ENCODE results near the gene EN2. TPM values are rescaled to one million over a fixed set of nuclear protein-coding genes. Genes with fewer than 3 reads are reported as not detected.
"Not testable (repeated sequence)": the region's sequence is repeated elsewhere in the genome, so short reads cannot be mapped to it uniquely, and the experiment has no call there.

EN2 gene
- total RNA-seq, 1 donor from 2014 or later, result under 0.01 TPM

DNA sequence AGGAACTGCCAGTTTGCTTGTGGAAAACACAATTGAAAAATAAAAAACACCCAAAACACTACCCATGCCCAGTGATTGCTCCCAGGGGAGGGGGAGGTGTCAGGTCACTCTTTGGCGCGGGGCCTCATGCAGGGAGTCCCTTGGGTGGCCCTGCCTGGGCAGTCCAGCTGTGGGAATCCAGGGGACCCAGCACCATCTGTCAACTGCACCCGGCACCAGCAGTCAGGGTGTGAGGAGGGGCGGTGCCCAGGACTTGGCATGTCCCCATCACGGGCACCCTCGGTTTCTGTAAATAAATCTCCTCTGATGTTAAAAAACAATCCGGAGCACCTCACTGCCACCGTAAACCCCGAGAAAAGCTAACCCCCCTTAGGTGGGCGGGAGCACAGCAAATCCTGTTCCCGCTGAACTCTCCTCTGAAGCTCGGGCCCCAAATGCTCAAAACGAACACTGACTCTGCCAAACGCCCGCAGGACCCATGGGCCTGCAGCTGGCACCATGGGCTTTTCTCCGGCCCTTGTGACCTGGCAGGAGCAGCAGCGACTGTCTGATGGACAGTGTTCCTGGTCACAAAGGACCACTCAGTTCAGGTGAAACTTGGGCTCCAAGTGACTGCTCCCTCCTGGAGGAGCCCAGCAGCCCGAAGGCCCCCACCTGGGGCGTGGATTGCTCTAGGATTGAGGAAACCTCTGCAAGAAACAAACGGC lies 18.5 kb upstream of the EN2 start:
- Histone ChIP-seq H3K4me1 (ENCODE audit: control insufficient read depth in 3 of 3, insufficient read depth in 3 of 3, low read length in 3 of 3) (no peaks in the 10 kb centered on the region), H3K9me3 (ENCODE audit: control insufficient read depth in 3 of 3, low read length in 3 of 3) (no peaks in the 10 kb centered on the region), H3K36me3 (ENCODE audit: control insufficient read depth in 3 of 3, insufficient read depth in 3 of 3, low read length in 3 of 3) (no peaks in the 10 kb centered on the region), H3K27me3 (ENCODE audit: control insufficient read depth in 3 of 3, insufficient read depth in 3 of 3, low read length in 3 of 3) (peaks cover 61 to 79% (median 77%) of the 10 kb centered on the region in 3 donors), H3K4me3 (ENCODE audit: low read length in 3 of 3) (no peak overlapping the region), H3K27ac (ENCODE audit: low read depth, low read length) (no peak overlapping the region), H3K9ac (ENCODE audit: low read depth in 1 of 3, low read length in 3 of 3) (no peak overlapping the region)

GRCh38 chr7:155440018-155440410 lies 17.9 kb upstream of the EN2 start:
- H3K27me3 ChIP-seq (ENCODE audit: control insufficient read depth in 3 of 3, insufficient read depth in 3 of 3, low read length in 3 of 3), result peaks cover 66 to 84% (median 76%) of the 10 kb centered on the region in 3 donors
- no peak overlapping the region for H3K27ac ChIP-seq (ENCODE audit: low read depth, low read length)

DNA sequence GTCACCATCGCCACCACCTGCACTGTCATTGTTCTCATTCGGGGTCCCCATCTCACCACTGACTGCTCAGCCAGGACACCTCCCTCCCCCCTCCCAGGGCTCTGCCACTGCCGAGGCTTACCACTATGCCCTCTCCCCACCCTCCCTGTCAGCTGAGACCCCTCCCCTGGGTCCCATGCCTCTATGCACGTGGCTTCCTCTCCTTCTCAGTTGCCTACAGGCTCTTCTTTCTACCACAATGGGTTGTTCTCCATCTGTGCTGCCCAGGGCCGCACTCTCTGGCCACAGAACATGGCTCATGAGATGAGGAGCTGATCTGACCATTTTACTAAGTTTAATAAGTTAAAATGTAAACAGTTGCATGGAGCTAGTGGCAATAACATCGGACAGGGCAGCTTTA lies 16.1 kb upstream of the EN2 start:
- Histone ChIP-seq H3K4me1 (ENCODE audit: control insufficient read depth in 3 of 3, insufficient read depth in 3 of 3, low read length in 3 of 3) (no peaks in the 10 kb centered on the region), H3K4me3 (ENCODE audit: low read length in 3 of 3) (no peak overlapping the region), H3K27me3 (ENCODE audit: control insufficient read depth in 3 of 3, insufficient read depth in 3 of 3, low read length in 3 of 3) (peaks cover 60 to 71% (median 66%) of the 10 kb centered on the region in 3 donors), H3K27ac (ENCODE audit: low read depth, low read length) (no peak overlapping the region), H3K9ac (ENCODE audit: low read depth in 1 of 3, low read length in 3 of 3) (no peak overlapping the region), H3K9me3 (ENCODE audit: control insufficient read depth in 3 of 3, low read length in 3 of 3) (no peaks in the 10 kb centered on the region), H3K36me3 (ENCODE audit: control insufficient read depth in 3 of 3, insufficient read depth in 3 of 3, low read length in 3 of 3) (no peaks in the 10 kb centered on the region)

More at GRCh38 chr7:155440018-155440410, 17.9 kb upstream of the EN2 start:
- Histone ChIP-seq H3K36me3 (ENCODE audit: control insufficient read depth in 3 of 3, insufficient read depth in 3 of 3, low read length in 3 of 3) (no peaks in the 10 kb centered on the region), H3K9me3 (ENCODE audit: control insufficient read depth in 3 of 3, low read length in 3 of 3) (no peaks in the 10 kb centered on the region), H3K4me3 (ENCODE audit: low read length in 3 of 3) (no peak overlapping the region), H3K4me1 (ENCODE audit: control insufficient read depth in 3 of 3, insufficient read depth in 3 of 3, low read length in 3 of 3) (no peaks in the 10 kb centered on the region), H3K9ac (ENCODE audit: low read depth in 1 of 3, low read length in 3 of 3) (no peak overlapping the region)

- H3K9ac ChIP-seq (ENCODE audit: low read depth in 1 of 3, low read length in 3 of 3), result no peak overlapping the region
- H3K27me3 ChIP-seq (ENCODE audit: control insufficient read depth in 3 of 3, insufficient read depth in 3 of 3, low read length in 3 of 3), result peaks cover 55 to 69% (median 66%) of the 10 kb centered on the region in 3 donors
- H3K4me3 ChIP-seq (ENCODE audit: low read length in 3 of 3), result no peak overlapping the region
- H3K9me3 ChIP-seq (ENCODE audit: control insufficient read depth in 3 of 3, low read length in 3 of 3), result no peaks in the 10 kb centered on the region
- no peaks in the 10 kb centered on the region for H3K36me3 ChIP-seq (ENCODE audit: control insufficient read depth in 3 of 3, insufficient read depth in 3 of 3, low read length in 3 of 3)
- H3K27ac ChIP-seq (ENCODE audit: low read depth, low read length), result no peak overlapping the region
- H3K4me1 ChIP-seq (ENCODE audit: control insufficient read depth in 3 of 3, insufficient read depth in 3 of 3, low read length in 3 of 3), result peaks cover 0 to 8% (median 8%) of the 10 kb centered on the region in 3 donors
Observed at GRCh38 chr7:155444746-155445145, 13.2 kb upstream of the EN2 start.

DNA sequence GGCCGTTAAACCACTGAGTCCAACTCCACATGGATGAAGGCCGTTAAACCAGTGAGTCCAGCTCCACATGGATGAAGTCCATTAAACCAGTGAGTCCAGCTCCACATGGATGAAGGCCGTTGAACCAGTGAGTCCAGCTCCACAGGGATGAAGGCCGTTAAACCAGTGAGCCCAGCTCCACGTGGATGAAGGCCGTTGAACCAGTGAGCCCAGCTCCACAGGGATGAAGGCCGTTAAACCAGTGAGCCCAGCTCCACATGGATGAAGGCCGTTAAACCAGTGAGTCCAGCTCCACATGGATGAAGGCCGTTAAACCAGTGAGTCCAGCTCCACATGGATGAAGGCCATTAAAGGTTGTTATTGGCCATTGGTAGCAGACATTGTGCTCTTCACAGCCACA lies 12.3 kb upstream of the EN2 start:
- H3K36me3 ChIP-seq (ENCODE audit: control insufficient read depth in 3 of 3, insufficient read depth in 3 of 3, low read length in 3 of 3); H3K4me3 ChIP-seq (ENCODE audit: low read length in 3 of 3); H3K4me1 ChIP-seq (ENCODE audit: control insufficient read depth in 3 of 3, insufficient read depth in 3 of 3, low read length in 3 of 3); H3K27ac ChIP-seq (ENCODE audit: low read depth, low read length); H3K9me3 ChIP-seq (ENCODE audit: control insufficient read depth in 3 of 3, low read length in 3 of 3); H3K9ac ChIP-seq (ENCODE audit: low read depth in 1 of 3, low read length in 3 of 3): not testable (repeated sequence)
- H3K27me3 ChIP-seq (ENCODE audit: control insufficient read depth in 3 of 3, insufficient read depth in 3 of 3, low read length in 3 of 3), result peaks cover 55 to 69% (median 66%) of the 10 kb centered on the region in 3 donors

GRCh38 chr7:155447603-155448002 lies 10.3 kb upstream of the EN2 start:
- no peaks in the 10 kb centered on the region for H3K36me3 ChIP-seq (ENCODE audit: control insufficient read depth in 3 of 3, insufficient read depth in 3 of 3, low read length in 3 of 3)
- peaks cover 63 to 70% (median 69%) of the 10 kb centered on the region in 3 donors for H3K27me3 ChIP-seq (ENCODE audit: control insufficient read depth in 3 of 3, insufficient read depth in 3 of 3, low read length in 3 of 3)
- no peaks in the 10 kb centered on the region for H3K9me3 ChIP-seq (ENCODE audit: control insufficient read depth in 3 of 3, low read length in 3 of 3)
- peaks cover 0 to 18% (median 12%) of the 10 kb centered on the region in 3 donors for H3K4me1 ChIP-seq (ENCODE audit: control insufficient read depth in 3 of 3, insufficient read depth in 3 of 3, low read length in 3 of 3)
- H3K9ac ChIP-seq (ENCODE audit: low read depth in 1 of 3, low read length in 3 of 3), result no peak overlapping the region
- H3K27ac ChIP-seq (ENCODE audit: low read depth, low read length), result no peak overlapping the region
- H3K4me3 ChIP-seq (ENCODE audit: low read length in 3 of 3), result no peak overlapping the region

GRCh38 chr7:155448632-155449007 lies 9.3 kb upstream of the EN2 start:
- Histone ChIP-seq H3K36me3 (ENCODE audit: control insufficient read depth in 3 of 3, insufficient read depth in 3 of 3, low read length in 3 of 3) (no peaks in the 10 kb centered on the region), H3K9me3 (ENCODE audit: control insufficient read depth in 3 of 3, low read length in 3 of 3) (no peaks in the 10 kb centered on the region), H3K27ac (ENCODE audit: low read depth, low read length) (no peak overlapping the region), H3K27me3 (ENCODE audit: control insufficient read depth in 3 of 3, insufficient read depth in 3 of 3, low read length in 3 of 3) (peaks cover 70 to 75% (median 70%) of the 10 kb centered on the region in 3 donors), H3K4me1 (ENCODE audit: control insufficient read depth in 3 of 3, insufficient read depth in 3 of 3, low read length in 3 of 3) (peaks cover 0 to 19% (median 12%) of the 10 kb centered on the region in 3 donors), H3K9ac (ENCODE audit: low read depth in 1 of 3, low read length in 3 of 3) (no peak overlapping the region), H3K4me3 (ENCODE audit: low read length in 3 of 3) (no peak overlapping the region)

GRCh38 chr7:155449008-155449868 lies 8.7 kb upstream of the EN2 start:
- H3K9ac ChIP-seq (ENCODE audit: low read depth in 1 of 3, low read length in 3 of 3), result no peak overlapping the region
- H3K27me3 ChIP-seq (ENCODE audit: control insufficient read depth in 3 of 3, insufficient read depth in 3 of 3, low read length in 3 of 3), result peaks cover 74 to 77% (median 76%) of the 10 kb centered on the region in 3 donors
- H3K4me1 ChIP-seq (ENCODE audit: control insufficient read depth in 3 of 3, insufficient read depth in 3 of 3, low read length in 3 of 3), result peaks cover 3 to 23% (median 16%) of the 10 kb centered on the region in 3 donors
- no peak overlapping the region for H3K4me3 ChIP-seq (ENCODE audit: low read length in 3 of 3)
- no peak overlapping the region for H3K27ac ChIP-seq (ENCODE audit: low read depth, low read length)
- no peaks in the 10 kb centered on the region for H3K9me3 ChIP-seq (ENCODE audit: control insufficient read depth in 3 of 3, low read length in 3 of 3)
- H3K36me3 ChIP-seq (ENCODE audit: control insufficient read depth in 3 of 3, insufficient read depth in 3 of 3, low read length in 3 of 3), result no peaks in the 10 kb centered on the region

- Histone ChIP-seq H3K4me1 (ENCODE audit: control insufficient read depth in 3 of 3, insufficient read depth in 3 of 3, low read length in 3 of 3) (peaks cover 10 to 31% (median 22%) of the 10 kb centered on the region in 3 donors), H3K27me3 (ENCODE audit: control insufficient read depth in 3 of 3, insufficient read depth in 3 of 3, low read length in 3 of 3) (peaks cover 76 to 84% (median 80%) of the 10 kb centered on the region in 3 donors), H3K4me3 (ENCODE audit: low read length in 3 of 3) (no peak overlapping the region), H3K9me3 (ENCODE audit: control insufficient read depth in 3 of 3, low read length in 3 of 3) (no peaks in the 10 kb centered on the region), H3K9ac (ENCODE audit: low read depth in 1 of 3, low read length in 3 of 3) (no peak overlapping the region), H3K27ac (ENCODE audit: low read depth, low read length) (no peak overlapping the region), H3K36me3 (ENCODE audit: control insufficient read depth in 3 of 3, insufficient read depth in 3 of 3, low read length in 3 of 3) (no peaks in the 10 kb centered on the region)
Observed at GRCh38 chr7:155449869-155450557, 7.9 kb upstream of the EN2 start.
